ENCODE data around the gene FBXO36. TPM values are rescaled to one million over a fixed set of nuclear protein-coding genes. Genes with fewer than 3 reads are reported as not detected.

The FBXO36 gene
- total and polyA plus RNA-seq, 2 of the 13 experiments (the other 11 are each of a cell fraction or from before 2014, with no cell fraction given), result 2.8 TPM

GRCh38 chr2:230007931-230008707 is 85.8 kb downstream of the FBXO36 start:
- no peaks in the 10 kb centered on the region for H3K79me2 ChIP-seq (ENCODE audit: insufficient read depth, low read length)
- peaks cover 13% of the 10 kb centered on the region for H3K4me1 ChIP-seq (ENCODE audit: insufficient read depth, low read length)
- H4K20me1 ChIP-seq (ENCODE audit: insufficient read depth, low read length), result no peaks in the 10 kb centered on the region; the same call in 1 of the 2 replicates
- WGBS (ENCODE audit: low lambda C conversion rate), result 42% methylated on average over 12 of the region's 12 CpGs
- DNase-seq (ENCODE audit: low spot score) (peak; percentile 65), ATAC-seq (peak; percentile 68), FAIRE-seq (peak; percentile 82)
- no peak overlapping the region for H3K27ac ChIP-seq (ENCODE audit: extremely low read length, insufficient read depth, low read length)
- no peaks in the 10 kb centered on the region for H3K27me3 ChIP-seq (ENCODE audit: control insufficient read depth in 1 of 2, insufficient read depth in 2 of 2, low read length in 2 of 2)
- H2AFZ ChIP-seq (ENCODE audit: low read length), result no peak overlapping the region
- no peak overlapping the region for H3K4me2 ChIP-seq (ENCODE audit: low read depth, low read length)
- ChIA-PET CTCF (ENCODE audit: low intra/inter-chr PET ratio, low total read pairs) (interaction anchor here (1.2 to 2.2 kb wide), 5 partner anchors 58 to 604 kb away, joined by 3 to 41 read pairs (median 8); no protein-coding TSS in a partner anchor), POLR2A (interaction anchor here (1.2 kb wide), 1 partner anchor 211 kb away, joined by 3 read pairs; no protein-coding TSS in a partner anchor)
- H3K4me3 ChIP-seq (replicated peaks in 1 of 3; ENCODE audit: insufficient read depth in 1 of 3, low read depth in 2 of 3, low read length in 3 of 3), result no peak overlapping the region
- no peak overlapping the region for H3K9ac ChIP-seq (ENCODE audit: insufficient read depth, low read depth, low read length)
- H3K36me3 ChIP-seq (replicated peaks in 1 of 2; ENCODE audit: control insufficient read depth in 1 of 2, insufficient read depth in 2 of 2, low read length in 2 of 2), result no peaks in the 10 kb centered on the region
- no peaks in the 10 kb centered on the region for H3K9me3 ChIP-seq (ENCODE audit: low read length)
- in situ Hi-C loops (cut with HindIII; ENCODE audit: extremely low pct_ligation_motif_present, low pct_unique_long_range_greater_than_20kb) (loop anchor here (5.0 to 25.0 kb wide), 3 partner anchors 154 to 804 kb away; no protein-coding TSS in a partner anchor), intact Hi-C loops (cut with micrococcal nuclease; ENCODE audit: unreplicated experiment) (loop anchor here (1.0 to 2.0 kb wide), 3 partner anchors 59 to 603 kb away; no protein-coding TSS in a partner anchor)
- no TSS peak for BruUV-seq (replicated peaks)
- TF ChIP-seq STAG1 (CRISPR knock-in tag; IDR thresholded peaks at IDR 0.05) (peak; percentile 95), KLF16 (CRISPR knock-in tag; IDR thresholded peaks at IDR 0.05) (peak in 1 of 2 experiments; percentile 26; a peak in 1 of 4 replicates), MYC (CRISPR knock-in tag; IDR thresholded peaks at IDR 0.05; ENCODE audit: borderline replicate concordance) (no peak), MAFF (IDR thresholded peaks at IDR 0.05; ENCODE audit: low read depth, low read length) (peak; percentile 54), ZBTB2 (CRISPR knock-in tag; IDR thresholded peaks at IDR 0.05; ENCODE audit: low read depth) (no peak), MTF2 (CRISPR knock-in tag; IDR thresholded peaks at IDR 0.05; ENCODE audit: borderline replicate concordance) (no peak), SMC3 (IDR thresholded peaks at IDR 0.05; ENCODE audit: low read length) (peak; percentile 96), ARNT2 (CRISPR knock-in tag; IDR thresholded peaks at IDR 0.05; ENCODE audit: low read depth) (no peak), SNAPC2 (CRISPR knock-in tag; IDR thresholded peaks at IDR 0.05) (no peak), ATF4 (CRISPR knock-in tag; IDR thresholded peaks at IDR 0.05) (no peak), ELF3 (CRISPR knock-in tag; IDR thresholded peaks at IDR 0.05) (0 out of 2 replicates have a peak, but pooled peaks have one; percentile 20), NFE2L2 (IDR thresholded peaks at IDR 0.05; ENCODE audit: low read length) (peak; percentile 54), PRMT3 (CRISPR knock-in tag; IDR thresholded peaks at IDR 0.05; ENCODE audit: borderline replicate concordance, low read depth) (no peak), ZNF383 (CRISPR knock-in tag; IDR thresholded peaks at IDR 0.05; ENCODE audit: borderline replicate concordance) (no peak), GABPA (IDR thresholded peaks at IDR 0.05; ENCODE audit: low read depth, low read length) (no peak), GABPA (CRISPR knock-in tag; IDR thresholded peaks at IDR 0.05; ENCODE audit: low read depth) (peak; percentile 10; the same call in 1 of the 2 replicates), GATAD2A (CRISPR knock-in tag; IDR thresholded peaks at IDR 0.05) (0 out of 2 replicates have a peak, but pooled peaks have one; percentile 13), SNAPC5 (CRISPR knock-in tag; IDR thresholded peaks at IDR 0.05; ENCODE audit: borderline replicate concordance) (no peak), KMT2B (CRISPR knock-in tag; IDR thresholded peaks at IDR 0.05) (0 out of 2 replicates have a peak, but pooled peaks have one; percentile 28), CTCF (CRISPR knock-in tag; IDR thresholded peaks at IDR 0.05) (peak; percentile 90), NR1H2 (CRISPR knock-in tag; IDR thresholded peaks at IDR 0.05; ENCODE audit: borderline replicate concordance, low read depth) (no peak)

Measured in HepG2 (cell line).